GF-D8 (cell line): Measurements from ENCODE around the gene SERTM1.

Experiments used
- DNase-seq: peaks from one replicate; lab custom pipeline; 2025; lab: John Stamatoyannopoulos, UW

Gene SERTM1

GRCh38 chr13:36673838-36674326 lies at the start of gene SERTM1:
TSS of gene SERTM1 (plus strand) at chr13:36674020. CDS start at chr13:36695079, 21,059 bp downstream.
- no peak for DNase-seq

DNA sequence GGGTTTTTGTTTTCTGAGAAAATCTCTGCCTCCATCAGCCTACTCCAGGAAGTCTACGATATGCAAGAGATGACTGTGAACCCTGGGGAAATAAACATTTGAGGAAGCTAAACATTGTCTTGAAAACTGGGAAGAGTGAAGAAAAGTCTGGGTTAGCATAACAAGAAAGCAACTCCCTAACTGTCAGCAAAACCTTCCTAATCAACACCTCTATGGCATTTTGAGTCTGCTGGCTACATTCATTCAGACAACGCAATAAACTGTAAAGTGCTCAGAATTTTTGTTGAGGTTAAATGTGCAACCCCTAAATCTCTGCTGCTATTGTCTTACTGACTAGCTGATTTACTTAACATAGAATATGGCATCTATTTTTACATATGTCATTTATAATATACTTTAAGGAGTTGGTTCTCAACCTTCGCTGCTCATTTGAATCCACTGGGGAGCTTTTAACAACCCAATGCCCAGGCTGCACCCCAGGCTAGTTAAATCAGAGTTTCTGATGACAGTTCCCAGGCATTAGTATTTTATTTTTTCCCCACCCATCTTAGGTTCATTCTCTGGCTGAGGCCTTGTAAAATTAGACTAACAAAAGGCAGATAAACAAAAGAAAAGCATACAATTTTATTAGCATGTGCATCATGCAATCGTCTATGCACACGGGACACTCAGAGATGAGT lies 45.3 kb upstream of the SERTM1 start:
- DNase-seq: no peak

DNA sequence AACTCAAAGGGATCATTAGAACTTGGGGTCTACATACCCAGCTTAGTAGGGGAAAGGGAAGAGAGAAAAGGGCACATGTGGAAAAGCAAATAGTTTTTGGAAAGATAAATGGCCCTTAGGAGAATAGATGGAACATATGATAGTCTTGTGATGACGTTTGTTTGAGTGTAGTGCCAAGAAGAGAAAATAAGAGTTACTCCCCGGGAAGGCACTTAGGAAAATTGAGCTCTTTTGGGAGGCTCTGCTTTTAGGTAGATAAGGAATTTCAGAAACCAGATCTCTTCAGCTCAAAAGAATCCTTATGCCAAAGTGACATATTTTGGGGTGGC lies 44.8 kb upstream of the SERTM1 start:
- no peak for DNase-seq

DNA sequence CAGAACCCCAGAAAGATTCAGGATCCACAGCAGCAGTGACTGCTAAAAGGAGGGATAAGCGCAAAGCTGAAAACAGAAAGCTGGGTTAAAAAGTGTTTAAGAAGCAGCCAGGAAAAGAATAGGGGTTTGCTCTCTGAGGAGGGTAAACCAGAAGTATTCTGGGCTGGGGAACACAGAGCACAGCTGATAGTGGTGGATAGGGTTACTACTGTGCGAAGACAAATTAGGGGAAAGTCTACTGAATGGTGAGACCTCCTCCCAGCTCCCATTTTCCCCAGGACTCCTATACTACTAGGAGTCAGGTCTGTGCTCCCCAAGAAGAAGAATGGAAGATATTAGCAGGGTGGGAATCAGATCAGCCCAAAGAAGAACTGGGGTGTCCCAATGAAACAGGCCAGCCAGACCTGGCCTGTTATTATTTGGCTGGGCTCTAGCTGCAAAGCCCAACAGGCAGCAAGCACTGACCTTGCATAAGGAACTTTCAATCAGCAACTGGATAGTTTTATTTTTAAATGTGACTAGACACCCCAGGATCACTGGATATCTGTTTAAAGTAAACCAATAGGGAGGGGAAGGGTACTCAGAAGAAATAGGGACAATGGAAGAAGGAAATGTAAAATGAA lies 43.5 kb upstream of the SERTM1 start:
- DNase-seq: no peak

DNA sequence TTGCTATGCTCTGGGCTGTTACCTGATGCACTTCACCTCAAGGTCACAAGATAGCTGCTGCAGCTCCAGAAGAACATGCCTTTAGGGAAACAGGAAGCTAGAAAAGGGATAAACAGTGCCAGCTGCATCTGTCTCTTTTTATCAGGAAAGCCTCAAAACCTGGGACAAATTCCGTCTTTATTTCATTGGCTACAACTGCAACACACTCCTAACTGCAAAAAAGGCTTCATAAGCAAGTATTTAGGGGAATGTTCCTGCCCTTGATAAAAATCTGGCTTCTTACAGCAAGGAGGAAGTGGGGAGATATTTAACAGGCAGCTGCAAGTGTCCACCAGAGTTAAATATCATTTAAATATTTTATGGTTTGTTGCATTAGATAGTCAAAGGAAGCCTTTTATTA lies 34.2 kb upstream of the SERTM1 start:
- no peak for DNase-seq

GRCh38 chr13:36650611-36651010 lies 23.2 kb upstream of the SERTM1 start:
- DNase-seq: no peak

- no peak for DNase-seq
Measured at GRCh38 chr13:36665630-36666029, 8.2 kb upstream of the SERTM1 start.

GRCh38 chr13:36666477-36667229 lies 7.2 kb upstream of the SERTM1 start:
- no peak for DNase-seq

DNA sequence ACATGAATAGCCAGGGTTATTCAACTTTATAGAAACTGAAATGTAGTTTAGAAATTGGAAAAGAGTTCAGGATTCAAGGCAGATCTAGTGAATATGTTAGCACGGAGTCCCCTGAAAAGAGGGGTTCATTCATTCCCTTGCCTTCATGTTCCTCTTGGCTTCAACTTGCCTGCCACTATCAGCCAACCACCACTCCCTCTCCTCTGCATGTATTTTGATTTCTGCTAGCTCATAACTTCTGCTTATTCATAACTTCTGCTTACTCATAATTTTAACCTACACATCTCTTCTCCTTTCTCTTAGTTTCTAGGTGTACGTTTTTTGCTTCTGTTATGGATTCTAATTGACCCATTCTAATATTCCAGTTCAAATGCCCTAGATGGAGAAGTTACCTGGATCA lies 5.5 kb upstream of the SERTM1 start:
- no peak for DNase-seq

GRCh38 chr13:36673352-36673751 lies 468 bp upstream of the SERTM1 start:
- no peak for DNase-seq

- DNase-seq: no peak
Measured at GRCh38 chr13:36674337-36675212, 755 bp downstream of the SERTM1 start.

GRCh38 chr13:36675213-36675536 lies 1.4 kb downstream of the SERTM1 start:
- no peak for DNase-seq

DNA sequence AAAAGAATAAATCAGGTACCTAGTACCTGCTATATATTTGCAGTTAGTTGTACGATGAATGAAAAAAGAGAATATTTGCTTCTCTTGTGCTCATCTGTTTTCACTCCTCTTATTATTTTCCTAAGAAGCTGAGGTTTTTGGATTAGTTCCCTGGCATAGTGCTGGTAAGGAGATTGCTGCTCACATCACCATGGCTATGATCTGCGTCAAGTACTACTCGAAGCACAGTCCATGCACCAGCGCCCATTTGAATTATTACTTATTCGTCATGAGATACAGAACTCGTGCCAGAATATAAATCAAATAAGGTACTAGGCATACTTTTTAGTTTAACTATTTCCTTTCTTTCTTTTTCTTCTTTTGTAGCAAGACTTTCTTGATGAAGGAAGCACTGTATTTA lies 7.1 kb downstream of the SERTM1 start:
- DNase-seq: no peak

- DNase-seq: no peak
Measured at GRCh38 chr13:36681894-36682624, 8.2 kb downstream of the SERTM1 start.

GRCh38 chr13:36683701-36684100 lies 9.9 kb downstream of the SERTM1 start:
- no peak for DNase-seq

GRCh38 chr13:36685927-36686326 lies 12.1 kb downstream of the SERTM1 start:
- no peak for DNase-seq

DNA sequence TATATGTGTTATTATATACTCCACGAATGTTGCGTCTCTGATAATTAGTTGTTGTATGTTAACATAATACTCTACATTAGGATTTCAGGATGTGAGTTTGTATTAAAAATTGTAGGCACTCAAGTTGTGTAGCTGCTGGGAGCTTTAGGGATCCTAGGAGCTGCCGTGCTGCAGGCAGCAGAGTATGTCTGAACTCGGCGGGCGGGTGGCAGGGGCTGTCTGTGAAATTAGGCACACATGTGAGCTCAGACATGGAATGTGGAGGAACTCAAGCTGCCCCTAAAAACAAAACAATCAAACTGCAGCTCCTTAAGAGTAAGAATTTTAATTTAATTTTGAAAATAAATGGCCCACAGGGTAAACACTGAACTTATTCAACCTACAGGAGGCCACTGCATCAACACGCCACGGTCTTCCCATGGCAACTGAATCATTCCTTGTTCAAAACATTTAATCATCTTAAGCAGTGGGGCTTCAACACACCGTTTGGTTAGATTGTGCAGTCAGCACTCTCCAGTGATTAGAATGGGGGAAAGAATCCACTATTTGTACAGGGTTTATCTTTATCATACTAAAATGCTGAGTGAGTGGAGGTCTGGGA lies 22.7 kb downstream of the SERTM1 start:
- no peak for DNase-seq

GRCh38 chr13:36700170-36700569 lies 26.4 kb downstream of the SERTM1 start:
- DNase-seq: no peak

DNA sequence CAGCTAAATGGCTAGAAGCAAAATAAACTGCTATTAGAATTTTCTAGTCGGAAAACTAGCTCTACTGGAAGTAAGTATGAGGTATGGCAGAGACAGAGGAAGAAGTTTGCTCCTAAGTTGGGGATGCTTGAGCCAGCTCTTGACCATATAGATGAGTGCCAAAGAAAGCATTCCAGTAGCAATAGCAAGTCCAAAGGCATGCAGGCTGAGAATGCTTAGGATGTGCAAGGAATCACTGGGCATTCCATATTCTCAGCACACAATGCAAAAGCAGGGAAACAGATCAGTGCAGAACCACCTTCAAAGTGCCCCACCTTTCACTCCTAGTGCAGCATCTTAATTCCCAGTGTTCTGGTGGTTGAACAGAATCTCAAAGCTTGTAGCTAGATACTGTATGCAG lies 32.9 kb downstream of the SERTM1 start:
- DNase-seq: no peak

DNA sequence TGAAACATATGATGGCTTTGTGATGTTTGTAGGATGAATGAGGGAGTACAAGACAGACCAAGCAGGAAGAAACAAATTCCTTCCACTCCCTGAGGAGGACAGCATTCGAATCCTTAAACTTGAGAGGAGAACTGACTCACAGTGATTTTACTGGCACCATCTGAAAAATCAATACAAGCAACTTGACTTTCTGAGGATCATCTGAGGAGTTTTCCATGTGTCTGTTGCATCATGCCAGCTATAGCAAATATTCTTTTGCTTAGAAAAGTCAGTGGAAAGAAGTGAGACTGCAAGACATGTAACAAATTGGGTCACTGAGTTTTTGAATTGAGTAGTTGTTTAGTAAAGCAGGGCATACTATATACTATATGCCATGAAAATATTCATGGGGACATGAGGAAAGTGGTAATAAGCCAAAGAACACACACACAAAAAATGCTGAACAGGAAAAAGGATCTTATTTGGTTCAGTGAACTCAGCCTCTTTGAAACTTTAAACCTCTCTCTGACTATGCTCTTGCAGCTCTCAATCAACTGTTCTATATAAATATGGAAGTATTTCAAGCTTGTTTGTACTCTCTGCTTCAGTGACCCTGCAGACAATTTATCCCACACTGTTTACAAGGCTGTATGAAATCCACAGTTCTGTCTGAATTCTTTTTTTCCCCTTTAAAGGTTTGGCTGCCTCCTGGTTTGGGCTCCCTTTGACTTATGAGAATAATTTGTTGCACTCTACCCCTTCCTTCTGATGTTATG lies 35.5 kb downstream of the SERTM1 start:
- DNase-seq: no peak

DNA sequence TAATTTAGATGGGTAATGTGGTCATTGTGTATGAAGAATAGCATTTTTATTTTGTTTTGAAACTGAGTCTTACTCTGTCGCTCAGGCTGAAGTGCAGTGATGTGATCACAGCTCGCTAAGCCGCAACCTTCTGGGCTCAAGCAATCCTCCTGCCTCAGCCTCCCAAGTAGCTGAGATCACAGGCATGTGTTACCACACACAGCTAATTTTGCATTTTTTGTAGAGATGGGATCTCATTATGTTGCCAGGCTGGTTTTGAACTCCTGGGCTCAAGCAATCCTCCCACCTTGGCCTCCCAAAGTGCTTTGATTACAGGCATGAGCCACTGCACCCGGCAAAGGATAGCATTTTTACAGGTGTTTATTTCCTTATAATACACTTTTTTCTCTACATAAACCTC lies 36.6 kb downstream of the SERTM1 start:
- no peak for DNase-seq
